Left lobe of liver (tissue), 2 donors: ENCODE measurements around the gene ELOVL2. TPM values are rescaled to one million over a fixed set of nuclear protein-coding genes. Genes with fewer than 3 reads are reported as not detected.

Experiments used
- ATAC-seq: fragments of 200-7000 bp; cut with Tn5 transposase; one replicate; pipeline ENCODE4 v1.9.1; 2020; ENCODE audit warnings: mild to moderate bottlenecking, moderate library complexity
- DNase-seq: peaks from one replicate; pipeline ENCODE4 v3.0.0-alpha.2; 2020; ENCODE audit warnings: low spot score
- total RNA-seq: library from RNA; stranded (reverse); gene quantifications from one replicate; pipeline ENCODE4 v1.2.1, GENCODE V29; 2021
- donor health status: DM: no; HTN: no; CAD: no; lungs with moderate emphysema.
- donor health status: DM: no; HTN: yes; CAD: no.

The ELOVL2 gene
- total RNA-seq, 1 donor from 2014 or later, result 5.9 TPM

GRCh38 chr6:10945845-10946244 is 98.3 kb downstream of the ELOVL2 start:
- no peak for DNase-seq
- ATAC-seq, result no peak

DNA sequence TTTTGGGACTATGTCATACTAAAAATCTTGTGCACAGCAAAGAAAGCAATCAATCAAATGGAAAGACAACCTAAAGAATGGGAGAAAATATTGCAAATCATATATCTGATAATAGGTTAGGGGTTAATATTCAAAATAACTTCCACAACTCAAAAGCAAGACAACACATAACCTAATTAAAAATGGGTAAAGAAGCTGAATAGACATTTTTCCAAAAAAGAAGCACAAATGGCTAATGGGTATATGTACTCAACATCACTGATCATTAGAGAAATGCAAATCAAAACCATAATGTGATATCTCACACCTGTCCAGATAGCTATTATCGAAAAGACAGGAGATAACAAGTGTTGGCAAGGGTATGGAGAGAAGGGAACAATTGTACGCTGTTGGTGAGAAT is 104.3 kb downstream of the ELOVL2 start:
- DNase-seq (no peak), ATAC-seq (no peak)

GRCh38 chr6:10933126-10933525 is 111.0 kb downstream of the ELOVL2 start:
- ATAC-seq (no peak), DNase-seq (no peak)

Other genes with a start within 250 kb of the ELOVL2 start
- not detected for gene MAK, start 205.8 kb downstream of the ELOVL2 start, total RNA-seq
- gene GCM2, start 162.3 kb downstream of the ELOVL2 start, total RNA-seq, result not detected
- 0.43 TPM for gene SYCP2L, start 157.3 kb downstream of the ELOVL2 start, total RNA-seq
- 5.9 TPM for gene SMIM13, start 49.5 kb upstream of the ELOVL2 start, total RNA-seq
- 0.08 TPM for gene ERVFRD-1, start 67.4 kb upstream of the ELOVL2 start, total RNA-seq
- gene NEDD9, start 188.4 kb upstream of the ELOVL2 start, total RNA-seq, result 11.7 TPM